HG02623 (cell line): ENCODE measurements around the gene HOXC9.

Experiments
- ATAC-seq: cut with Tn5 transposase; IDR thresholded peaks from one replicate; pipeline ENCODE4 v1.9.1; 2021; ENCODE audit warnings: moderate library complexity; ENCODE audit not compliant: unreplicated experiment

The HOXC9 gene

DNA sequence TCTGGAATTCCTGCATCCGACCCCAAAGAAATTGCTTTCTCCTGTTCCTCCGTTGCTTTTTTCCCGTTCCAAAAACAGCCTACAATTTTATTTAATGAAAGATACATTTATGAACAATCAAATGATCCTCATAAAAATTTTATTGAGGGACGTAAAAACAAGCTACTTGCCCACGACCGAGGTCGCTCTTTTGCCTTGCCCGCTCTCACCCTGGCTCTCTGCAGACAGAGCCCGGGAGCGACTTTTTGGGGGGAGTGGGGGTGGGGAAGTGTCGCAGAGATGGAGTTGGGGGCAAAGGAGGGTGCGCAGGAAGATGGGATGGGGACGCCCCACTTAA lies 1.1 kb upstream of the HOXC9 start:
- ATAC-seq, result no peak

DNA sequence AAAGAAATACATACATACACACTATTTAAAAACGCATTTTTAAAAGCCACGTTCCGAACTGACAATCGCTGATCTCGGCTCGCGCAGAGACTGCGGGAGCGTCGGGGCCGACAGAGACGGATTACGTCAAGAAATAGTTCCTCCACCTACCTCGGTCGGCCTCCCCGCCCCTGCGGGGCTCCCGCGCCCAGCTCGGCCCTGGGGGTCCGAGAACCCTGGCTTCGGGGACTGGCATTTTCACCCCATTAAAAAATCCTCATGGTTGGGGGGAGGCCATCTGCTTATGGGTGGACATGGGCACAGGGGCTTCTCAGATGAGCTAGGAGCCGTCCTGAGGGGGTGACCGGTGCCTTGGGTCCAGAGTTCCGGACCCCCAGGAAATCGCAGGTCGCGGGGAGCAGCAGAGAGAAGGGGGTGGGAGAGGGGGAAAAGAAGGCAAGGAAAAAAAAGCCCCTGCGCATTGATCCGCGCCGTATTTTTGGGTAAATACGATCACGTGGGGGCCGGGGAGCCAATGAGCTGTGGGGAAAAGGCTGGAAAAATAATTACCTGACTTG lies 324 bp upstream of the HOXC9 start:
- ATAC-seq, result no peak

GRCh38 chr12:54001283-54002187 lies 1.6 kb downstream of the HOXC9 start:
- no peak for ATAC-seq

GRCh38 chr12:54002278-54002914 lies 2.4 kb downstream of the HOXC9 start:
- ATAC-seq, result no peak

- no peak for ATAC-seq
Observed at GRCh38 chr12:54002915-54003389, 3.0 kb downstream of the HOXC9 start.

- no peak for ATAC-seq
Observed at GRCh38 chr12:54003625-54004024, 3.7 kb downstream of the HOXC9 start.

DNA sequence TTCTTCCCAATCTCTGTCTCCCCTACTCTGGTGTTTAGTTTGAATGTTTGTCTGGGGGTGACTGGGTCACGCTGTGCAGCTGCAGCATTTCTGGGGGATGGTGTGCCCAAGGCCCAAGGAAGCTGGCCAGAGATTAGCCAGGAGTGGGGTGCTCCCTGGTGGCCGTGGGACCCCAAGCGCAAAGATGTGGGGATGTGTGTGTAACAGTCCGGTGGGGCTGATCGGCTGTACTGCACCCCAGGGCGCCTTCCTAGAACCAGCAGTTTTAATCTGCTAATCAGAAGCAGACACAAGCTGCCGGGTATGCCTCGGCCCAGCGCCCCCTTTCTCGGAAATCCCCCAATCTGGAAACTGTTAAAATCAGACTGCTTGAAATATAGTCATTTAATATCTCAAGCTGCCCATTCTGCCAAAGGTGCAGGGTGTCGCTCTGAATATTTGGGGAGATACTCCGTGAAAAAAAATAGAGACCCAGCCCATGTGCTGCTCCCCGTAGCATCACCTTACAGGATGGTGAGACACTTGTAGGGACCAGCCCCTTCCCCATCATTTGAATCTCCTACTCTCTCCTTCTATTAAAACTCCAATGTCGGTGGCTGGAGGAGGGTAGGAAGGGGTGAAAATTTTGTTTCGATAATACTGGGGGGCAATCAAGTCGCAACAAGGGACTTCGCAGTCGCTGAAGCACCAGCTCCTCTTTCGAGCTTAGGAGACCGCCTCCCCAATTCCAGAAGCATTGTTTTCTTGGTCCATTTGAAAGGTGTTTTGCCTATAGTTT lies 4.3 kb downstream of the HOXC9 start:
- no peak for ATAC-seq

- no peak for ATAC-seq
Observed at GRCh38 chr12:54004841-54005530, 5.0 kb downstream of the HOXC9 start.

- no peak for ATAC-seq
Observed at GRCh38 chr12:54005531-54005852, 5.5 kb downstream of the HOXC9 start.

GRCh38 chr12:54005853-54006558 lies 6.0 kb downstream of the HOXC9 start:
- ATAC-seq, result no peak

- no peak for ATAC-seq
Observed at GRCh38 chr12:54006559-54007220, 6.7 kb downstream of the HOXC9 start.

GRCh38 chr12:54007538-54008259 lies 7.7 kb downstream of the HOXC9 start:
- no peak for ATAC-seq

DNA sequence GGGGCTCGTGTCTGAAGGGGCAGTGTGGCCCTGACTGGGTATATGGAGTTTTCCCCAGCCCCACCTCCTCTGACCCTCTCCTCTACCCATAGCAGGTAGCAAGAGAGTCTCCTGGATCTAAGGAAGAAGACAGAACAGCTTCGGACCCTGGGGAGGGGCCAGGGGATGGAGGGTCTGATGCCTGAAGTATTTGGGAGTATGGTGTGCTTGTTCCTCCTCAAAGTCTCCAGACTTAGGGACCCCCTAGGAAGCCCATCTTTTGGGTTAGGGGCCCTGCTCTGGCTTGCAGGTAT lies 8.2 kb downstream of the HOXC9 start:
- no peak for ATAC-seq

- no peak for ATAC-seq
Observed at GRCh38 chr12:54009171-54010052, 9.5 kb downstream of the HOXC9 start.

GRCh38 chr12:54010053-54010971 lies 10.4 kb downstream of the HOXC9 start:
- no peak for ATAC-seq

- ATAC-seq, result no peak
Observed at GRCh38 chr12:54010972-54011664, 11.2 kb downstream of the HOXC9 start.
